ENCODE data around the gene HYAL1. TPM values are rescaled to one million over a fixed set of nuclear protein-coding genes. Genes with fewer than 3 reads are reported as not detected.
"Not testable (repeated sequence)": the region's sequence is repeated elsewhere in the genome, so short reads cannot be mapped to it uniquely, and the experiment has no call there.

The HYAL1 gene
- total RNA-seq, 1 donor from 2014 or later = 78.8 TPM

- H3K4me1 ChIP-seq = peaks cover 16% of the 10 kb centered on the region
- intact Hi-C loops (cut with DNase I) = no loop called here
- peaks cover 31% of the 10 kb centered on the region for H3K36me3 ChIP-seq
- no peak overlapping the region for H3K4me3 ChIP-seq
- H3K27ac ChIP-seq = no peak overlapping the region
- TF ChIP-seq CTCF (IDR thresholded peaks at IDR 0.05) = no peak
- ATAC-seq (no peak), DNase-seq (no peak)
- no peaks in the 10 kb centered on the region for H3K9me3 ChIP-seq
- H3K27me3 ChIP-seq = no peaks in the 10 kb centered on the region
Observed at GRCh38 chr3:50289130-50289529, 14.2 kb downstream of the HYAL1 start.

DNA sequence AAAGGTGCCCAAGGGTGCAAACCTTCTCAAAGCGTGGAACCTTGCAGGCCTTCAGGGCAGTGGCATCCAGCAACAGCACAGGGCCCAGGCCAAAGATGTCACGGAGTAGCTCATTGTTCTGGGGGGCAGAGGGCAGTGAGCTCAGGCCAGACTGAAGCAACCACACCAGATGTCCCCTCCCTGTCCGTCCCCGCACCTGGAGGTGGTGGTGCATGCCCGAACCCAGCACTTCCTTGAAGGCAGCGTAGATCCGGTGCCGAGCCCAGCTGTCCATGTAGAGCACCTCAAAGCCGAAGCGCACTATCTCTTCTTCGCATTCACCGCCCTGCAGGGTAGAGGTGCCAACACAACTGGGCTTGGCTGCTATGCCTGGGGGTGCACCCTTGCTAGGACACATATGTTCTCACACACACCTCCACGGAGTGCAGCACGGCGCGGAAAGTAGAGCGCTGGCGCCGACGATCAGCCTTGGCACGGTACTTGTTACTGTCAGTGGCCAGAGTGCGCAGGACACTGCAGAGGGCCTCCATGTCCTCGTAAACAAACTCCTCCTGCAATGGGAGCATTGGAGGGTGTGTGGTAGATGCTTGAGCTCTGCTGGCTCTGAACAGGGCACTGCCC is 14.9 kb downstream of the HYAL1 start:
- Histone ChIP-seq H3K27ac (no peak overlapping the region), H3K4me1 (peaks cover 16% of the 10 kb centered on the region), H3K36me3 (peaks cover 31% of the 10 kb centered on the region), H3K4me3 (no peak overlapping the region), H3K9me3 (no peaks in the 10 kb centered on the region), H3K27me3 (no peaks in the 10 kb centered on the region)
- no peak for TF ChIP-seq CTCF (IDR thresholded peaks at IDR 0.05)
- no peak for DNase-seq
- intact Hi-C loops (cut with DNase I) = no loop called here
- ATAC-seq = no peak

DNA sequence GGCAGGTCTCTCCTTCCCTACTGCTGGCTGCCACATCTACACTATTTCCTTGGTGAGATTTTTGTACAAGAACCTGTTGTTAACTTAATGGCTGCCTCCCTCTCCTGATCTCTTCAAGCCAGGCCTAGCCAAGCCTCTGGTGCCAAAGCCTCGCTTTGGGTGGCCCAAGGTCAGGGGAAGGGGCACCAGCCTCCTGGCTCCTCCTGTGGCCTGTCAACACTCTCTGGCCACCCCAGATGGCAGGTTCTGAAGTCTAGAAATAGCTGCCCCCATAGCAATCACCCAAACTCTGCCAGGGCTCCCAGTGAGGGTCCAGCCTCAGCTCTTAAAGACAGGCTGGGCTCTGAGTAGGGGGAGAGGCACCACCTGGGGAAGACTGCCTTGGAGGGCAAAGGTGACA is 16.1 kb downstream of the HYAL1 start:
- no peak overlapping the region for H3K27ac ChIP-seq
- intact Hi-C loops (cut with DNase I) = no loop called here
- peaks cover 31% of the 10 kb centered on the region for H3K36me3 ChIP-seq
- peaks cover 9% of the 10 kb centered on the region for H3K4me1 ChIP-seq
- ATAC-seq (no peak), DNase-seq (no peak)
- TF ChIP-seq CTCF (IDR thresholded peaks at IDR 0.05) = no peak
- no peaks in the 10 kb centered on the region for H3K9me3 ChIP-seq
- no peaks in the 10 kb centered on the region for H3K27me3 ChIP-seq
- no peak overlapping the region for H3K4me3 ChIP-seq

- no peak for TF ChIP-seq CTCF (IDR thresholded peaks at IDR 0.05)
- H3K9me3 ChIP-seq = no peaks in the 10 kb centered on the region
- H3K36me3 ChIP-seq = peaks cover 31% of the 10 kb centered on the region
- H3K27ac ChIP-seq = no peak overlapping the region
- intact Hi-C loops (cut with DNase I) = no loop called here
- peaks cover 8% of the 10 kb centered on the region for H3K4me1 ChIP-seq
- no peak for ATAC-seq
- no peak overlapping the region for H3K4me3 ChIP-seq
- no peak for DNase-seq
- H3K27me3 ChIP-seq = no peaks in the 10 kb centered on the region
Observed at GRCh38 chr3:50286322-50287227, 16.8 kb downstream of the HYAL1 start.

GRCh38 chr3:50284121-50284520 is 19.3 kb downstream of the HYAL1 start:
- H3K27ac ChIP-seq; ATAC-seq; H3K27me3 ChIP-seq; DNase-seq; H3K9me3 ChIP-seq; H3K4me3 ChIP-seq; H3K4me1 ChIP-seq; intact Hi-C loops (cut with DNase I): not testable (repeated sequence)
- H3K36me3 ChIP-seq = peaks cover 18% of the 10 kb centered on the region

All from upper lobe of right lung (tissue), 1 donor.